BLaER1 treated with 17β-estradiol and CSF1 and Interleukin-3, amounts not matched to agents 10 nM and 100 nM (cell line): Measurements from ENCODE around the gene TSPAN18.

Source experiments
- H3K27ac ChIP-seq, 11 experiments: shearing (Covaris generic); formaldehyde crosslinking; 2 replicates each; pipeline ENCODE4 v1.8.1; 2022
- H3K27me3 ChIP-seq, 11 experiments: shearing (Covaris generic); formaldehyde crosslinking; 2 replicates each; pipeline ENCODE4 v1.8.1; 2022
- H3K36me3 ChIP-seq, 11 experiments: shearing (Covaris generic); formaldehyde crosslinking; 2 replicates each; pipeline ENCODE4 v1.8.1; 2022
- H3K4me1 ChIP-seq, 10 experiments: shearing (Covaris generic); formaldehyde crosslinking; 2 replicates each; pipeline ENCODE4 v1.8.1; 2022
- H3K4me2 ChIP-seq, 11 experiments: shearing (Covaris generic); formaldehyde crosslinking; 2 replicates each; pipeline ENCODE4 v1.8.1; 2022
- H3K4me3 ChIP-seq, 10 experiments: shearing (Covaris generic); formaldehyde crosslinking; 2 replicates each; pipeline ENCODE4 v1.8.1; 2022
- H3K9ac ChIP-seq, 11 experiments: shearing (Covaris generic); formaldehyde crosslinking; 2 replicates each; pipeline ENCODE4 v1.8.1; 2022
- H3K9me3 ChIP-seq, 11 experiments: shearing (Covaris generic); formaldehyde crosslinking; replicated peaks in 1 of 11; 2 replicates each; pipeline ENCODE4 v1.8.1; 2022
- H4K20me1 ChIP-seq, 11 experiments: shearing (Covaris generic); formaldehyde crosslinking; 2 replicates each; pipeline ENCODE4 v1.8.1; 2022
- Cebpa-rat ChIP-seq, 11 experiments: shearing (Covaris generic); IDR thresholded peaks; 2 replicates each; pipeline ENCODE4 v1.8.1; 2022

The TSPAN18 gene

GRCh38 chr11:44886790-44887140 lies 160.0 kb downstream of the TSPAN18 start:
- H3K9ac ChIP-seq: no peak overlapping the region
- H3K36me3 ChIP-seq: no peaks in the 10 kb centered on the region
- no peak for TF ChIP-seq Cebpa-rat (IDR thresholded peaks at IDR 0.05)
- H3K27me3 ChIP-seq: peaks cover 0 to 15% (median 11%) of the 10 kb centered on the region in 11 experiments; a peak in 14 of 22 replicates
- no peaks in the 10 kb centered on the region for H3K9me3 ChIP-seq
- no peak overlapping the region for H3K27ac ChIP-seq
- H3K4me1 ChIP-seq: peaks cover 0 to 7% (median 3%) of the 10 kb centered on the region in 10 experiments; a peak in 3 of 20 replicates
- no peak overlapping the region for H3K4me2 ChIP-seq
- H4K20me1 ChIP-seq: peaks cover 0 to 21% (median 0%) of the 10 kb centered on the region in 11 experiments; a peak in 4 of 22 replicates
- H3K4me3 ChIP-seq: no peak overlapping the region

DNA sequence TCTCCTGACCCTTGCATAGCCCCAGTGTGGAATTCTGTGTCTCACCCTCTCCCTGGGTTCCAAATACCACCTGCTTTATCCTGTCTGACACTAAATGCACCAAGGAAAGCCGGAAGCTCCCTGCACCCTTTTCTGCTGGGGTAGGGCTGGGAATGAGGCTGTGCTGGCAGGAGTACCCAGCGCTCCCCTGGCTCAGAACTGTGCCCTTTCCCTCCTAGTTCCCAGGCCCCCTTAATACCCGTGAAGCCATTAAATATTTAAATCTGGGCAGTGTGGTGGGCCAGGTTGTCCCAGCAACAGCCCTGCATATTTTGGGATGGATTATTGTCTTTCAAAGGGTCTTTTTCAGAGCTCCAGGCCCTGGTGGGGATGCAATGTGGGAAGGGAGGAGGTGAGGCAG lies 160.9 kb downstream of the TSPAN18 start:
- TF ChIP-seq Cebpa-rat (IDR thresholded peaks at IDR 0.05): no peak
- Histone ChIP-seq H3K9ac (no peak overlapping the region), H4K20me1 (peaks cover 0 to 29% (median 0%) of the 10 kb centered on the region in 11 experiments; a peak in 4 of 22 replicates), H3K4me2 (no peak overlapping the region), H3K27ac (no peak overlapping the region), H3K27me3 (peaks cover 0 to 6% (median 3%) of the 10 kb centered on the region in 11 experiments; a peak in 9 of 22 replicates), H3K4me3 (no peak overlapping the region), H3K9me3 (no peaks in the 10 kb centered on the region), H3K36me3 (no peaks in the 10 kb centered on the region), H3K4me1 (no peaks in the 10 kb centered on the region)

DNA sequence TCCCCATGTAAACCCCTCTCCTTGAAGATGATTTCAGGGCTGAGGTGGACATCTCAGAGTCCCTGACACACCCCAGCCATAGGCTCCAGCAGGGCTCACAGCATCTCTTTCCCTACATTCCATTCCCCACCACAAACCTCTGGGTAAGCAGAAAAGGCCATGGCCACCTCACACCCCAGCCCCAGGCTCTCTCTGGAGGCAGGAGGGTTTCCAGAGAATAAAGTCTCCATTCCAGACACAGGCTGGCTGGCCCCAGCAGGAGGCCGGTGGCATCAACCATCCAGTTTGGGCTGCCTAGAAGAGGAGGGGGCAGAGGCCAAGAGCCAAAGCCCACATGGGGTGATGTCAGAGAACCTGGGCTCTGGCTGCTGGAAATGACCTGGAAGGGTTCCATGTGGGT lies 162.5 kb downstream of the TSPAN18 start:
- TF ChIP-seq Cebpa-rat (IDR thresholded peaks at IDR 0.05): no peak

GRCh38 chr11:44892843-44893242 lies 166.1 kb downstream of the TSPAN18 start:
- Histone ChIP-seq H4K20me1 (peaks cover 0 to 33% (median 0%) of the 10 kb centered on the region in 11 experiments; a peak in 5 of 22 replicates), H3K9me3 (no peaks in the 10 kb centered on the region), H3K27ac (no peak overlapping the region), H3K27me3 (peaks cover 0 to 4% (median 0%) of the 10 kb centered on the region in 11 experiments; a peak in 1 of 22 replicates), H3K4me2 (no peak overlapping the region), H3K4me1 (0 out of 20 replicates have a peak, but pooled peaks cover 0 to 4% (median 0%) of the 10 kb centered on the region in 10 experiments), H3K36me3 (no peaks in the 10 kb centered on the region), H3K4me3 (no peak overlapping the region), H3K9ac (no peak overlapping the region)
- no peak for TF ChIP-seq Cebpa-rat (IDR thresholded peaks at IDR 0.05)

More for the DNA sequence above, 162.5 kb downstream of the TSPAN18 start:
- Histone ChIP-seq H3K27me3 (peaks cover 0 to 4% (median 0%) of the 10 kb centered on the region in 11 experiments; a peak in 1 of 22 replicates), H3K27ac (no peak overlapping the region), H3K4me2 (no peak overlapping the region), H3K36me3 (no peaks in the 10 kb centered on the region), H3K4me1 (no peaks in the 10 kb centered on the region), H4K20me1 (peaks cover 0 to 32% (median 0%) of the 10 kb centered on the region in 11 experiments; a peak in 5 of 22 replicates), H3K9me3 (no peaks in the 10 kb centered on the region), H3K9ac (no peak overlapping the region), H3K4me3 (no peak overlapping the region)

GRCh38 chr11:44893308-44893822 lies 166.6 kb downstream of the TSPAN18 start:
- Histone ChIP-seq H3K9ac (no peak overlapping the region), H3K9me3 (peaks cover 0 to 2% (median under 1%) of the 10 kb centered on the region in 11 experiments; a peak in 8 of 22 replicates), H3K27ac (no peak overlapping the region), H3K4me1 (0 out of 20 replicates have a peak, but pooled peaks cover 0 to 4% (median 0%) of the 10 kb centered on the region in 10 experiments), H3K4me3 (no peak overlapping the region), H3K4me2 (no peak overlapping the region), H3K27me3 (peaks cover 0 to 4% (median 0%) of the 10 kb centered on the region in 11 experiments; a peak in 1 of 22 replicates), H3K36me3 (no peaks in the 10 kb centered on the region), H4K20me1 (peaks cover 0 to 33% (median 0%) of the 10 kb centered on the region in 11 experiments; a peak in 5 of 22 replicates)
- TF ChIP-seq Cebpa-rat (IDR thresholded peaks at IDR 0.05): no peak

GRCh38 chr11:44893846-44894617 lies 167.3 kb downstream of the TSPAN18 start:
- H3K4me2 ChIP-seq: no peak overlapping the region
- no peak overlapping the region for H3K4me3 ChIP-seq
- no peaks in the 10 kb centered on the region for H3K36me3 ChIP-seq
- H4K20me1 ChIP-seq: peaks cover 0 to 33% (median 0%) of the 10 kb centered on the region in 11 experiments; a peak in 5 of 22 replicates
- H3K4me1 ChIP-seq: 0 out of 20 replicates have a peak, but pooled peaks cover 0 to 4% (median 0%) of the 10 kb centered on the region in 10 experiments
- H3K9me3 ChIP-seq: peaks cover 0 to 9% (median 7%) of the 10 kb centered on the region in 11 experiments; a peak in 13 of 22 replicates
- no peak for TF ChIP-seq Cebpa-rat (IDR thresholded peaks at IDR 0.05)
- H3K9ac ChIP-seq: no peak overlapping the region
- H3K27me3 ChIP-seq: peaks cover 0 to 4% (median 0%) of the 10 kb centered on the region in 11 experiments; a peak in 1 of 22 replicates
- H3K27ac ChIP-seq: no peak overlapping the region

DNA sequence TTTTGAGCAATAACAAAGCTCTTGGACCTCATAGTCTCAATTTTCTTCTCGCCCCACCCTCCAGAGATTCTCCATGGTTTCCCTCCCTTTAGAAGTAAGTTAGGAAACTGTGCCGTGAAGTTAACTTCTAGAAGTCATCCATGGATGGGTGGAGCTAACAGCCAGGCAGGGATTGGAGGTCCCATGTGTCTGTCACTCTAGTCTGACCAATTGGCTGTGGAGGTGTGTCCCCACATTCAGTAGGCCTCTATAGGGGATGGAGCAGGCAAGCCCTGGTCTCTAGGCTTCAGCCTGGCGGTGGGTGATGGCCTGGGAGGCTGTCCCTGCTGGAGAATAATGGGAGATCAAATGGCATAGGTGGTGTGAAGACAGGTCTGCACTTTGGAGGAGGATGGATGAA lies 173.2 kb downstream of the TSPAN18 start:
- no peak overlapping the region for H3K27ac ChIP-seq
- TF ChIP-seq Cebpa-rat (IDR thresholded peaks at IDR 0.05): no peak
- peaks cover 0 to 16% (median 13%) of the 10 kb centered on the region in 11 experiments; a peak in 15 of 22 replicates for H3K9me3 ChIP-seq
- H4K20me1 ChIP-seq: no peaks in the 10 kb centered on the region; a peak in 1 of 22 replicates
- no peak overlapping the region for H3K4me2 ChIP-seq
- no peaks in the 10 kb centered on the region for H3K36me3 ChIP-seq
- H3K4me1 ChIP-seq: peaks cover 0 to 9% (median 0%) of the 10 kb centered on the region in 10 experiments; a peak in 5 of 20 replicates
- H3K4me3 ChIP-seq: no peak overlapping the region
- no peak overlapping the region for H3K9ac ChIP-seq
- no peaks in the 10 kb centered on the region for H3K27me3 ChIP-seq

DNA sequence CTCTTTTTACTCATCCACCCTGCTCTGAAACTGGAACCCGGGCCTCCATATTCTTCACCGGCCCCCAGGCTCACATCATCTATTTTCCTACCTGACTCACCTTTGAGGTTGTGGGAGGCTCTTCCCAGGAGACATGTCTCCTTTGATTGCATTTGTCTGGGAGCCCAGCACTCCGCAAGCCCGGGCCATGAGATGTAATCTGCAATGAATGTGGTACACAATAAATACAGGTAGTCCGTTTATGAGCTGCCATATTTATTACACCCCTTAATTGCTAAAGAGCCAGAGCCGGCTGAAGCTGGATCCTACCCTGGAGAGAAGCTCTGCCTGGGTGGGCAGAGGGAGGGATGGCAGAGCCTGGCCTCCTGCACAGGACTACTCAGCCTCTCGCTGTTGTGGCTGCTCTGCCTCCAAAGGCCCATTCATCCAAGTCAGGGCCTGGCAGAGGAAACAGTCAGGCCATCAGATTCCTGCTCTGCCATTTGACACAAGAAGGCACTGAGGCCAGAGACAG lies 174.4 kb downstream of the TSPAN18 start:
- no peaks in the 10 kb centered on the region for H3K36me3 ChIP-seq
- peaks cover 0 to 4% (median 0%) of the 10 kb centered on the region in 11 experiments; a peak in 2 of 22 replicates for H4K20me1 ChIP-seq
- TF ChIP-seq Cebpa-rat (IDR thresholded peaks at IDR 0.05): no peak
- peaks cover 0 to 16% (median 13%) of the 10 kb centered on the region in 11 experiments; a peak in 15 of 22 replicates for H3K9me3 ChIP-seq
- no peak overlapping the region for H3K9ac ChIP-seq
- H3K4me3 ChIP-seq: no peak overlapping the region
- H3K27me3 ChIP-seq: no peaks in the 10 kb centered on the region
- no peak overlapping the region for H3K4me2 ChIP-seq
- no peak overlapping the region for H3K27ac ChIP-seq
- peaks cover 0 to 19% (median 10%) of the 10 kb centered on the region in 10 experiments; a peak in 13 of 20 replicates for H3K4me1 ChIP-seq

GRCh38 chr11:44901786-44902185 lies 175.0 kb downstream of the TSPAN18 start:
- Histone ChIP-seq H4K20me1 (peaks cover 0 to 4% (median 0%) of the 10 kb centered on the region in 11 experiments; a peak in 3 of 22 replicates), H3K9ac (no peak overlapping the region), H3K4me1 (peaks cover 0 to 19% (median 10%) of the 10 kb centered on the region in 10 experiments; a peak in 13 of 20 replicates)

More at GRCh38 chr11:44901786-44902185, 175.0 kb downstream of the TSPAN18 start:
- Histone ChIP-seq H3K4me2 (no peak overlapping the region), H3K27me3 (no peaks in the 10 kb centered on the region), H3K27ac (no peak overlapping the region), H3K4me3 (no peak overlapping the region), H3K9me3 (peaks cover 0 to 16% (median 13%) of the 10 kb centered on the region in 11 experiments; a peak in 15 of 22 replicates), H3K36me3 (no peaks in the 10 kb centered on the region)
- TF ChIP-seq Cebpa-rat (IDR thresholded peaks at IDR 0.05): no peak
